Activated T-helper 2 cell treated with anti-CD3 and anti-CD28 coated beads, Interferon-gamma antibody, Interleukin-2, Interleukin-4, amounts not matched to agents 10 μg/mL and 5 μg/mL and 100 μg/mL, durations not matched to agents 14 hours and 24 hours and 36 hours (primary cell): Measurements from ENCODE around the gene VWF. TPM values are rescaled to one million over a fixed set of nuclear protein-coding genes. Genes with fewer than 3 reads are reported as not detected.

ENCODE experiments used
- DNase-seq: peaks from one replicate; pipeline ENCODE4 v3.0.0; 2021; ENCODE audit warnings: low spot score
- H3K27ac Mint-ChIP-seq: one replicate; pipeline ENCODE4 v1.8.0; 2021; ENCODE audit warnings: mixed read lengths
- H3K27me3 Mint-ChIP-seq: one replicate; pipeline ENCODE4 v1.8.0; 2021; ENCODE audit warnings: low read depth, mixed read lengths
- H3K36me3 Mint-ChIP-seq: one replicate; pipeline ENCODE4 v1.8.0; 2021; ENCODE audit warnings: low read depth, mixed read lengths
- H3K4me1 Mint-ChIP-seq: one replicate; pipeline ENCODE4 v1.8.0; 2021; ENCODE audit warnings: low read depth, mixed read lengths
- H3K4me3 Mint-ChIP-seq: one replicate; pipeline ENCODE4 v1.8.0; 2021; ENCODE audit warnings: low read depth, mild to moderate bottlenecking, moderate library complexity, mixed read lengths
- H3K9me3 Mint-ChIP-seq: one replicate; pipeline ENCODE4 v1.8.0; 2021; ENCODE audit warnings: mixed read lengths
- intact Hi-C: fragments of 100-400 bp; cut with micrococcal nuclease; formaldehyde crosslinking; loops from one replicate; pipeline ENCODE4 v1.15.1; 2023
- total RNA-seq: library from RNA; stranded (reverse); gene quantifications from 2 replicates; pipeline ENCODE4 v1.2.3, GENCODE V29; 2022

Gene VWF
- total RNA-seq, 1 donor from 2014 or later: not detected

DNA sequence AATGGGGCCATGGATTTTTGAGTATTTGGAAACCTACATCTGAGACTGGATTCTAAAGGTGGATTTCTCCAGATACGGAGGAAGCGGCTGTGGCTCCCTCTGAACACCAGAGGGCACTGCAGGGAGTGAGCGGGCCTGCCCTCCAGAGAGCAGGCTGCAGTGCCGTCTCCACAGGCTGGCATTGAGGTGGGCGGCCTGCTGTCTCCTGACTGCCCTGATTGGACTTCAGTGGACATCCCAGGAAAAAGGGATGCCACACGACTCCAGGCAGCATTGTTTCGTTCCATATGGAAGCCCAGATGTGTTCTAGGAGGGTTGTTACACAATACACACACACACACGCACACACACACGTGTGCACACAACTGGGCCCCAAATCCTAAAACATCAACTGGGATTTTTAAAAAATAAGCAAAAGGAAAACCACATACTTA, 158.5 kb downstream of the VWF start:
- intact Hi-C loops: loop anchor here (1.0 kb wide), 1 partner anchor 74 kb away; no protein-coding TSS in a partner anchor
- no peaks in the 10 kb centered on the region for H3K36me3 Mint-ChIP-seq
- no peaks in the 10 kb centered on the region for H3K9me3 Mint-ChIP-seq
- peaks cover 2% of the 10 kb centered on the region for H3K27me3 Mint-ChIP-seq
- peak; percentile 14 for DNase-seq
- H3K27ac Mint-ChIP-seq: no peak overlapping the region
- no peak overlapping the region for H3K4me3 Mint-ChIP-seq
- no peaks in the 10 kb centered on the region for H3K4me1 Mint-ChIP-seq

DNA sequence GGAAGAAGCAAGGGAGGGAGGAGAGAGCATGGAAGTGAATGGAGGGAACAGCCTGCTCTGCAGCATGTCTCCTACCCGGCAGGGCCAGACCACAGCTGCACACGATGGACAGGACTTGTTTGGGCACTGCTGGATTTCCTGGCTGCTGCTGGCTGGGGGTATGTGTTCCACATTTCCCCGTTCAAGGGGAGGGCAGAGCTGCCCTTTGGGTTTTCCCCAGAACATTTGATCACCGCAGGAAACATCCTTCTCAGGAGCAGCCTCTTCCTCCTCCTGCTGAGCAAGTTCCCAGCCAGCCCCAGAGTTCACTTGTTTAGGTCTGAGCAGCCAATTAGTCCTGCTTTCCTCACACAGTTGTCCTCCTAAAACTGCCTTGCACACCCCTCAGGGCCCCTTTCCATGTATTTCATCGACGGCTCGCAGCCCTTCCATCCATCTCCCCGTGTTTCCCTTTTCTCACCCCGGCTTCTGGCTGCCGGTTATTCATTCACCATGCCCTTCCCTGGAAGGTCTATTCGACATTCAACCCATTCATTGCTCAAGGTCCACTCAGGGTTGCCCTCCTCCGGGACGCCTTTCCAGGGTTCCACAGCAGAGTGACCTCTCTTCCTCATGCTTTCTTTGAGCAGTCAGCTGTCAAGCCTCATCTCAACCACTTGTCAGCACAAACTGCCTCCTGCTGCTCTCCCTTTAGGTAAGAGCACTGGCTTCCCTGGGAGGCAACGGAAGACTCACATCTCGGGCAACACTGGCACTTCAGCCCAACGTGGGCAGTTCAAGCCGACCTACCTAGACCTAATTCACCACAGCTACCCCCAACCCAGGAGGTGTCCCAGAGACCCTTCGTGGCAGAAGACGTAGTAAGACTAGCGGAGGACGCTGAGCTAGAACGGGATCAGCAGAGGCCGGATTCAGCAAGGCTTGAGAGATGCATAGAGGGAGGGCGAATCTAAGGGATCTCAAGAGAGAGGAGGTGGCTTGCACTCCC, 159.3 kb downstream of the VWF start:
- Mint-ChIP-seq H3K9me3 (no peaks in the 10 kb centered on the region), H3K4me1 (no peaks in the 10 kb centered on the region), H3K27ac (no peak overlapping the region), H3K36me3 (no peaks in the 10 kb centered on the region), H3K27me3 (peaks cover 5% of the 10 kb centered on the region), H3K4me3 (no peak overlapping the region)
- DNase-seq: no peak
- intact Hi-C loops: no loop called here

DNA sequence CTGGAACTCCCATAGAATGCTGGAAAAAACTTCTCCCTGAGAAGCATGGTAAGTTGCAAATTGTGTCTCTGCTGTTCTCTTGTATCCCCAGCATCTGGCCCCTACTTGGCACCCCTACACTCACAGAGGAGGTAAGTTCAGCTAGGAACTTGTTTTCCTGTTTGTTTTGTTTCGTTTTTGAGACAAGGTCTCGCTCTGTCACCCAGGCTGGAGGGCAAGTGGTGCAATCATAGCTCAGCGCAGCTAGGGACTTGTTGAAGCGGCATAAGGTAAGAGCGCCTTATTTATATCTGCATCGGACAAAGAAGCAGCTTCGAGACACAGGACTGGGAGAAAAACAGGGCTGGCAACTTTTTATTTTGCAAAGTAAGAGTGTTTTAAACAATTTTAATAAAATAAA, 161.0 kb downstream of the VWF start:
- H3K4me3 Mint-ChIP-seq: no peak overlapping the region
- H3K27ac Mint-ChIP-seq: no peak overlapping the region
- H3K36me3 Mint-ChIP-seq: no peaks in the 10 kb centered on the region
- H3K9me3 Mint-ChIP-seq: no peaks in the 10 kb centered on the region
- DNase-seq: no peak
- peaks cover 9% of the 10 kb centered on the region for H3K27me3 Mint-ChIP-seq
- intact Hi-C loops: no loop called here
- H3K4me1 Mint-ChIP-seq: no peaks in the 10 kb centered on the region

- H3K4me1 Mint-ChIP-seq: no peaks in the 10 kb centered on the region
- H3K9me3 Mint-ChIP-seq: no peaks in the 10 kb centered on the region
- H3K4me3 Mint-ChIP-seq: no peak overlapping the region
- no peaks in the 10 kb centered on the region for H3K36me3 Mint-ChIP-seq
- DNase-seq: no peak
- intact Hi-C loops: no loop called here
- H3K27ac Mint-ChIP-seq: no peak overlapping the region
- H3K27me3 Mint-ChIP-seq: peaks cover 15% of the 10 kb centered on the region
Observed at GRCh38 chr12:5960783-5961182, 163.7 kb downstream of the VWF start.

DNA sequence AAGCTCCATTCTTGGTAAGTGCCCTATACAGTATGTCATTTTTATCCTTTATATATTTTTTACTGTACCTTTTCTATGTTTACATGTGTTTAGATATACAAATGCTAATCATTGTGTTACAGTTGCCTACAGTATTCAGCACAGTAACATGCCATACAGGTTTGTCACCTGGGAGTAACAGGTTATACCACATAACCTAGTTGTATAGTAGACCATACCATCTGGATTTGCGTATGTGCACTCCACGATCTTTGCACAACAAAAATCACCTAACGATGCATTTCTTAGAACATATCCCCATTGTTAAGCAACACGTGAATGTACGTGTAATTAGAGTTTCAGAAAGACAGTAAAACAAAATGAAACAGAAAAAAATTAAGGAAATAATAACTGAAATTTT, 167.5 kb downstream of the VWF start:
- H3K36me3 Mint-ChIP-seq: no peaks in the 10 kb centered on the region
- no peaks in the 10 kb centered on the region for H3K9me3 Mint-ChIP-seq
- no peaks in the 10 kb centered on the region for H3K4me1 Mint-ChIP-seq

DNA sequence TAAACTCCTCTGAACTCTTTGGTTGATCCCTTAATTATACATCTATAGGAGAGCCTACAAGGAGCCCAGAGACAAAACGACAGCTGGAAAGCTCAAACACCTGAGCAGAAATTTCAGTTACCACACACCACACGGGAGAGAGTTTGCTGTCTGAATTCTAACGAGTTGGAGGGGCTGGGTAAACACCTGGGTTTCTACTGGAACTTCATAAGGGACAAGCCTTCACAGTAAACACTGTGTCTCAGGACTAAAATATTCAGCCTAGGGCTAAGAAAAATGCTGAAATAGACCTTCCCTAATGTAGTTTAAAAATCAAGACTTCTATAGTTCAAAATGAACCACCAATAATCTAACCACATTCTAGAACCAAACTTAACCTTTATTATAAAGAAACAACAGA, 169.8 kb downstream of the VWF start:
- H3K27ac Mint-ChIP-seq: no peak overlapping the region
- no peaks in the 10 kb centered on the region for H3K9me3 Mint-ChIP-seq
- no peaks in the 10 kb centered on the region for H3K36me3 Mint-ChIP-seq
- no peak for DNase-seq
- intact Hi-C loops: no loop called here
- no peak overlapping the region for H3K4me3 Mint-ChIP-seq
- peaks cover 14% of the 10 kb centered on the region for H3K27me3 Mint-ChIP-seq
- no peaks in the 10 kb centered on the region for H3K4me1 Mint-ChIP-seq

More for the DNA sequence above, 167.5 kb downstream of the VWF start:
- H3K4me3 Mint-ChIP-seq: no peak overlapping the region
- peaks cover 17% of the 10 kb centered on the region for H3K27me3 Mint-ChIP-seq
- intact Hi-C loops: no loop called here
- no peak overlapping the region for H3K27ac Mint-ChIP-seq
- DNase-seq: no peak

DNA sequence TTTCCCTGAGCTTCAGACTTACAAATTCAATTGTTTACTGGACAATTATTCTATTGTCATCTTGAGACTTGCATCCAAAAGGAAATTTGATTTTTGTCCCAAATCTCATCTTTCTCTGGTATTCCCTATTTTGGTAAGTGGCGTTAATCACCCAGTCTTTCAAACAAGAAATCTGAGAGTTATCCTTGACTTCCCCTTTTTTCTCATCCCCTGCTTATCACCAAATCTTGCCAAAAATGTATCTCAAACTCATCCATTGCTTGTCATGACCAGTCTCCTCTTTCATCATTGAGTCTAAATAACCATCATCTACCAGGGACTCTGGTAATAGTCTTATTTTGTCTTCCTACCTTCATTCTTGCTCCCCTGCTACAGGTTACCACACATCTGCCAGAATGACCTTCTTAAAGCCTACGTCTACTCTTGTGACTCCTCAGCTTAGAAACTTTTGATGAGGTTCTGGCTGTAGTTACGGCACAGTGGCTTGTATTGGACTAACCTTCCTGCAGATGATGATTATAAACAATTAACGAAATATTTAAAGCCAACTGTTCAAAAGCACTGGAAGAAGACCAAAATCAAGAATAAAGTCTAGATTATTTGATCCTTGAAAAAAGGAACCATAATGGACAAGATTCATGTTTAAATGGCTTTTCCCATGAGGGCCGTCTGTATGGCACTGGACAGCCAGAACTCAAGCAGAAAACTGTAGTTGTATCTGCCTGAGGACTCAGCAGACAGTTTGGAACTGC, 170.5 kb downstream of the VWF start:
- intact Hi-C loops: no loop called here

GRCh38 chr12:5952031-5952430, 172.4 kb downstream of the VWF start:
- intact Hi-C loops: no loop called here
- no peaks in the 10 kb centered on the region for H3K9me3 Mint-ChIP-seq
- no peaks in the 10 kb centered on the region for H3K4me1 Mint-ChIP-seq
- no peak overlapping the region for H3K4me3 Mint-ChIP-seq
- H3K27me3 Mint-ChIP-seq: peaks cover 7% of the 10 kb centered on the region
- H3K36me3 Mint-ChIP-seq: no peaks in the 10 kb centered on the region
- no peak overlapping the region for H3K27ac Mint-ChIP-seq
- no peak for DNase-seq

More for the DNA sequence above, 170.5 kb downstream of the VWF start:
- no peaks in the 10 kb centered on the region for H3K4me1 Mint-ChIP-seq
- no peak overlapping the region for H3K4me3 Mint-ChIP-seq
- H3K27ac Mint-ChIP-seq: no peak overlapping the region
- no peaks in the 10 kb centered on the region for H3K9me3 Mint-ChIP-seq
- peaks cover 12% of the 10 kb centered on the region for H3K27me3 Mint-ChIP-seq
- no peak for DNase-seq
- no peaks in the 10 kb centered on the region for H3K36me3 Mint-ChIP-seq

DNA sequence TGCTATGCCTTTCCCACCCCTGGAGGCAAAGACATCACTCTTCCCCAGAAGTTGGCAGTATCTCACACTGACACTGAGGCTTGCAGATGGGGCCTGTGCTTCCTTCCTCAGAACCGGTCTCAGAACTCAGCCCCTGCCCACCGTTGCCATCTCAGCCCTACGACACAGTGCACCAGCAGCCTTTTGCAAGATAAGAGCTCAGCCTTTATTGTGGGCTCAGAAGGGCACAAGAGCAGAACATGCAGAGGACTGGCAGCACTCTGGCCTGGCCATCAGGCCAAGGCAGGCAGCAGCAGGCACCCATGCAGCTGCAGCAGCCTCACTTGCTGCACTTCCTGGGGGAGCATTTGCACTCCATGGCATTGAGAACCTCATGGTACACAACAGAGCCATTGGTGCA, 175.8 kb downstream of the VWF start:
- Mint-ChIP-seq H3K36me3 (no peaks in the 10 kb centered on the region), H3K9me3 (no peaks in the 10 kb centered on the region), H3K27ac (no peak overlapping the region), H3K4me3 (no peak overlapping the region), H3K4me1 (no peaks in the 10 kb centered on the region), H3K27me3 (peaks cover 35% of the 10 kb centered on the region)
- intact Hi-C loops: no loop called here
- DNase-seq: no peak

DNA sequence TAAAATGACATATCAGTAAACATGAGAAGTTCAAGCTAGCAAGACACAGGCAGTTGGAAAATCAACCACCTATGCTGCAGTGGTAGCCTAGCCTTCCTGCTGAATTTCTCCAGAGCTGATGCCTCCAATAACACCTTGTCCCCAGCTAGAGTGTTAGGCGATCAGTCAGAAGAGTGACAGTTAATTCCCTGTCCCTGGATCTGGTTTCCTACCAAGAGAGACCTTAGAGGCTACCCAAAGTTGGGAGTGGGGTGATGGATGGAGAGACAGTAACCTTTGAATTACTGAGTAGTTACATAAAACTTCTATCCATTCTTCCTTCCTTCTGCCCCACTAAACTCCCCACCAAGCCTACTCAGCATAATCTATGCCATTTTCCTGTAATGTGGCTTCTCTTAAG, 177.5 kb downstream of the VWF start:
- Mint-ChIP-seq H3K9me3 (no peaks in the 10 kb centered on the region), H3K27me3 (peaks cover 48% of the 10 kb centered on the region), H3K36me3 (no peaks in the 10 kb centered on the region), H3K4me3 (no peak overlapping the region), H3K27ac (no peak overlapping the region), H3K4me1 (no peaks in the 10 kb centered on the region)
- no peak for DNase-seq
- intact Hi-C loops: no loop called here

DNA sequence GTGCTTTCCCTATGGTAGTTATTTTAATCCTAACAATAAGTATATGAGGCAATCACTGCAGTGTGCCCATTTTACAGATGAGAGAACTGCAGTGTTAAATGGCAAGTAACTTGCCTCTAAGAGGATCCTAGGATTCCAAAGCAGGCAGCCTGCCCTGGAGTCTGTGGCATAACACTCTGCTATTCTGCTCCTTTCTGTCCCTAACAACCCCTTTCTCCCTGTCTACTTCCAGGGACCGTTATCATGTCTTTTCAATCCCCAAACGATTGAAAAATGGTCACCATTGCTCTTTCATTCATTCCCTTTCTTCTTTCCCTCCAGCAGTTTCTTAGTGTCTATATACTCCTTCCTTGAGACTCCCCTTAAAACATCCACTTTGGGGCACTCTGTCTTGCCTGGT, 178.1 kb downstream of the VWF start:
- no peaks in the 10 kb centered on the region for H3K9me3 Mint-ChIP-seq
- no peak for DNase-seq
- peaks cover 48% of the 10 kb centered on the region for H3K27me3 Mint-ChIP-seq
- no peaks in the 10 kb centered on the region for H3K4me1 Mint-ChIP-seq
- intact Hi-C loops: no loop called here
- H3K4me3 Mint-ChIP-seq: no peak overlapping the region
- H3K27ac Mint-ChIP-seq: no peak overlapping the region
- no peaks in the 10 kb centered on the region for H3K36me3 Mint-ChIP-seq

DNA sequence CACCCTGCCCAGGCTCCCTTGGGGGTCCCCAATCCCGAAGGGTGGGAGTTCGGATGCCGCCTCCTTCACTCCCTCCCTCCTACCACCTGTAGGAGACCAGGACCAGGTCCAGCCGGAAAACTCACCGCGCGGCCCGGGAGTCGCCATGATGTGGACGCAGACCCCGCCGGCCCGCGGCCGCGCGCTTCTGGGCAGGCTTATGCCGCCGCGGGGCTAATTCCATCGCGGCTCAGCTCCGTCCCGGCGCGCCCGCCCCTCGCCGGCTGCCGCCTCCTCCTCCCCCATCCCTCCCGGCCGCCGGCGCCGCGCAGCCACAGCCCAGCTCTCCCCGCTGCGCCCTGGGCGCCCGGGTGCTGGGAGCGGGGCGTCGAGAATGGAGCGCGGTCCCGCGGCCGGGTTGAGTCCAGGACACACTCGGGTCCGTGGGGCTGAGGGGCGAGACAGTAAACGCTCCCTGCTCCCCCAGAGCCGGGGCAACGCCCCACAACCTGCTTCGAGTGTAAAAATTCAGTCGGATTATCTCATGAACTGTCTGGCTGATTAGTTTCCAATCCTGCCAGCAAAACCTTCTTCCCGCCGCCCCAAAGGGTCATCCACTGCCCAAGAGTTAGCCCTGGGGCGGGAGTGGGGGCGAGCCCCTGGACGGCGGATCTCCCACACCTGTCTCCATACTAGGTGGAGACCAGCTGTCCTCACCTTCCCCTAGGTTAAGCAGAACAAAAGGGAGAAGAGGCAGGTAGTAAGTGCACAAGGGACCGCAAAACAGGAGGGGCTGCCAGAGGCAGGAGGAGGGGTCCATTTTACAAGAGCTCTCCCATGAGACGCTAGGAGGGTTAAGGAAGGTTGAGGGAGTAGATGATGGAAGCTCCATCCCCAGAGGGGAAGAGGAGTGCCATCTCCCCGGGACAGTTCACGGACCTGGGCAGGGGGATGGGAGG, 179.1 kb downstream of the VWF start, which contains the start of gene ANO2:
TSS of gene ANO2 (minus strand) at position 189 of the 938 bp plus-strand sequence. CDS start at position 147, 42 bp downstream.
- Mint-ChIP-seq H3K27me3 (peaks cover 47% of the 10 kb centered on the region), H3K4me1 (no peaks in the 10 kb centered on the region), H3K4me3 (no peak within 1 kb of the TSS), H3K27ac (no peak within 1 kb of the TSS), H3K36me3 (no peaks in the 10 kb centered on the region), H3K9me3 (no peaks in the 10 kb centered on the region)
- intact Hi-C loops: no loop called here
- no peak for DNase-seq
